ENCODE measurements around the gene RPAP3. TPM values are rescaled to one million over a fixed set of nuclear protein-coding genes. Genes with fewer than 3 reads are reported as not detected.

RPAP3 gene
- total and polyA plus RNA-seq, 4 donors, result 5.5 to 8.1 (median 8.0) TPM

GRCh38 chr12:47734725-47735480 lies 29.1 kb upstream of the RPAP3 start:
- Histone ChIP-seq H3K9me3 (ENCODE audit: control insufficient read depth in 4 of 4, low read length in 3 of 4) (no peaks in the 10 kb centered on the region), H3K27ac (ENCODE audit: low read depth in 1 of 2, low read length in 2 of 2) (no peak overlapping the region), H3K4me1 (ENCODE audit: control insufficient read depth in 4 of 4, insufficient read depth in 4 of 4, low read length in 3 of 4) (peaks cover 10 to 16% (median 12%) of the 10 kb centered on the region in 4 donors), H3K36me3 (ENCODE audit: control insufficient read depth in 4 of 4, insufficient read depth in 3 of 4, low read depth in 1 of 4, low read length in 3 of 4) (no peaks in the 10 kb centered on the region), H3K4me3 (ENCODE audit: low read depth in 1 of 3, low read length in 3 of 3) (no peak overlapping the region), H3K27me3 (ENCODE audit: control insufficient read depth in 4 of 4, insufficient read depth in 4 of 4, low read length in 3 of 4) (no peaks in the 10 kb centered on the region), H3K9ac (ENCODE audit: low read depth in 1 of 2, low read length in 2 of 2) (no peak overlapping the region)
- WGBS, result 83% methylated on average over 12 of the region's 12 CpGs
- no peak for DNase-seq (ENCODE audit: low spot score)
- TF ChIP-seq, protein P1, sequence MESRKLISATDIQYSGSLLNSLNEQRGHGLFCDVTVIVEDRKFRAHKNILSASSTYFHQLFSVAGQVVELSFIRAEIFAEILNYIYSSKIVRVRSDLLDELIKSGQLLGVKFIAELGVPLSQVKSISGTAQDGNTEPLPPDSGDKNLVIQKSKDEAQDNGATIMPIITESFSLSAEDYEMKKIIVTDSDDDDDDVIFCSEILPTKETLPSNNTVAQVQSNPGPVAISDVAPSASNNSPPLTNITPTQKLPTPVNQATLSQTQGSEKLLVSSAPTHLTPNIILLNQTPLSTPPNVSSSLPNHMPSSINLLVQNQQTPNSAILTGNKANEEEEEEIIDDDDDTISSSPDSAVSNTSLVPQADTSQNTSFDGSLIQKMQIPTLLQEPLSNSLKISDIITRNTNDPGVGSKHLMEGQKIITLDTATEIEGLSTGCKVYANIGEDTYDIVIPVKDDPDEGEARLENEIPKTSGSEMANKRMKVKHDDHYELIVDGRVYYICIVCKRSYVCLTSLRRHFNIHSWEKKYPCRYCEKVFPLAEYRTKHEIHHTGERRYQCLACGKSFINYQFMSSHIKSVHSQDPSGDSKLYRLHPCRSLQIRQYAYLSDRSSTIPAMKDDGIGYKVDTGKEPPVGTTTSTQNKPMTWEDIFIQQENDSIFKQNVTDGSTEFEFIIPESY (IDR thresholded peaks at IDR 0.05), result no peak

DNA sequence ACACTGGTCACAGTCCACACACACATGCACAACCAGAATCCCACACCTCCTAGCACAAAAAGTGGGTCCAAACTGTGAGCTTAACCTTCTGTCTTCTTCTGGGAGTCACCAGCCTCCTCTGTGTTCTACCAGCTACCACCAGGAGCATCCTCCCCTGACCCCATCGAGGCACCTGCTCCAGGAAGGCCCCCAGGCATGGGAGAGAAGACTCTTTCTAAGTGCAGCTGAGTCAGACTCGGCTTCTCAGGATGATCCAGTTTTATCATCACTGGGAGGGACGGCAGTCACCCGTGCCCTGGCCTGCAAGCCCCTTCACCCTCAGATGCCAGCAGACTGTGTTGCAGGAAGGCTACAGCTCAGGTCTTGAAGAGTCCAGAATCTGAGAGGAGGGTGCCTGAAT lies 27.3 kb upstream of the RPAP3 start:
- TF ChIP-seq SP1 (IDR thresholded peaks at IDR 0.05) (no peak), RXRA (IDR thresholded peaks at IDR 0.05) (no peak), EGR1 (IDR thresholded peaks at IDR 0.05; ENCODE audit: low read depth in 2 of 2) (no peak), HNF4G (IDR thresholded peaks at IDR 0.05) (no peak), HNF4A (conservative IDR thresholded peaks at IDR 0.05) (no peak), REST (IDR thresholded peaks at IDR 0.05) (no peak), FOXA1 (IDR thresholded peaks at IDR 0.05) (no peak), RAD21 (IDR thresholded peaks at IDR 0.05) (no peak), NR2F2 (IDR thresholded peaks at IDR 0.05) (no peak), JUND (IDR thresholded peaks at IDR 0.05) (no peak), GABPA (IDR thresholded peaks at IDR 0.05 in 1 of 2, conservative IDR thresholded peaks at IDR 0.05 in 1 of 2) (no peak), YY1 (IDR thresholded peaks at IDR 0.05) (no peak), TAF1 (conservative IDR thresholded peaks at IDR 0.05) (no peak), FOXA2 (IDR thresholded peaks at IDR 0.05) (no peak)
- TF ChIP-seq, protein P2, sequence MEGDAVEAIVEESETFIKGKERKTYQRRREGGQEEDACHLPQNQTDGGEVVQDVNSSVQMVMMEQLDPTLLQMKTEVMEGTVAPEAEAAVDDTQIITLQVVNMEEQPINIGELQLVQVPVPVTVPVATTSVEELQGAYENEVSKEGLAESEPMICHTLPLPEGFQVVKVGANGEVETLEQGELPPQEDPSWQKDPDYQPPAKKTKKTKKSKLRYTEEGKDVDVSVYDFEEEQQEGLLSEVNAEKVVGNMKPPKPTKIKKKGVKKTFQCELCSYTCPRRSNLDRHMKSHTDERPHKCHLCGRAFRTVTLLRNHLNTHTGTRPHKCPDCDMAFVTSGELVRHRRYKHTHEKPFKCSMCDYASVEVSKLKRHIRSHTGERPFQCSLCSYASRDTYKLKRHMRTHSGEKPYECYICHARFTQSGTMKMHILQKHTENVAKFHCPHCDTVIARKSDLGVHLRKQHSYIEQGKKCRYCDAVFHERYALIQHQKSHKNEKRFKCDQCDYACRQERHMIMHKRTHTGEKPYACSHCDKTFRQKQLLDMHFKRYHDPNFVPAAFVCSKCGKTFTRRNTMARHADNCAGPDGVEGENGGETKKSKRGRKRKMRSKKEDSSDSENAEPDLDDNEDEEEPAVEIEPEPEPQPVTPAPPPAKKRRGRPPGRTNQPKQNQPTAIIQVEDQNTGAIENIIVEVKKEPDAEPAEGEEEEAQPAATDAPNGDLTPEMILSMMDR (IDR thresholded peaks at IDR 0.05; ENCODE audit: low read depth, low read length, missing input control), result no peak
- TF ChIP-seq, protein P3, sequence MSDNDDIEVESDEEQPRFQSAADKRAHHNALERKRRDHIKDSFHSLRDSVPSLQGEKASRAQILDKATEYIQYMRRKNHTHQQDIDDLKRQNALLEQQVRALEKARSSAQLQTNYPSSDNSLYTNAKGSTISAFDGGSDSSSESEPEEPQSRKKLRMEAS (IDR thresholded peaks at IDR 0.05), result no peak
- TF ChIP-seq, protein P1 (IDR thresholded peaks at IDR 0.05), result no peak
- TF ChIP-seq, protein P4, sequence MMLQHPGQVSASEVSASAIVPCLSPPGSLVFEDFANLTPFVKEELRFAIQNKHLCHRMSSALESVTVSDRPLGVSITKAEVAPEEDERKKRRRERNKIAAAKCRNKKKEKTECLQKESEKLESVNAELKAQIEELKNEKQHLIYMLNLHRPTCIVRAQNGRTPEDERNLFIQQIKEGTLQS (IDR thresholded peaks at IDR 0.05), result no peak
- Histone ChIP-seq H3K9me3 (ENCODE audit: control insufficient read depth in 4 of 4, low read length in 3 of 4) (no peaks in the 10 kb centered on the region), H3K36me3 (ENCODE audit: control insufficient read depth in 4 of 4, insufficient read depth in 3 of 4, low read depth in 1 of 4, low read length in 3 of 4) (no peaks in the 10 kb centered on the region), H3K4me3 (ENCODE audit: low read depth in 1 of 3, low read length in 3 of 3) (no peak overlapping the region), H3K4me1 (ENCODE audit: control insufficient read depth in 4 of 4, insufficient read depth in 4 of 4, low read length in 3 of 4) (peaks cover 10 to 29% (median 19%) of the 10 kb centered on the region in 4 donors), H3K27ac (ENCODE audit: low read depth in 1 of 2, low read length in 2 of 2) (no peak overlapping the region), H3K27me3 (ENCODE audit: control insufficient read depth in 4 of 4, insufficient read depth in 4 of 4, low read length in 3 of 4) (no peaks in the 10 kb centered on the region), H3K9ac (ENCODE audit: low read depth in 1 of 2, low read length in 2 of 2) (no peak overlapping the region)
- no peak for DNase-seq (ENCODE audit: low spot score)
- WGBS, result 86% methylated on average over 4 of the region's 4 CpGs
